ENCODE measurements around the gene GLMN. TPM values are rescaled to one million over a fixed set of nuclear protein-coding genes. Genes with fewer than 3 reads are reported as not detected.

The GLMN gene
- total and polyA plus RNA-seq, 2 of the 13 experiments (the other 11 are each of a cell fraction or from before 2014, with no cell fraction given) = 5.9 to 18.4 TPM

GRCh38 chr1:92298573-92299476 lies at the start of gene GLMN, which contains the start of gene RPAP2 (continued):
- no peak for TF ChIP-seq ZNF3 (CRISPR knock-in tag; IDR thresholded peaks at IDR 0.05)
- peak; percentile 90 for TF ChIP-seq ZNF776 (CRISPR knock-in tag; IDR thresholded peaks at IDR 0.05)
- TF ChIP-seq SRY (CRISPR knock-in tag; IDR thresholded peaks at IDR 0.05) = no peak; the same call in 1 of the 2 replicates
- TF ChIP-seq ZBTB25 (CRISPR knock-in tag; IDR thresholded peaks at IDR 0.05) = no peak
- TF ChIP-seq CSRNP1 (CRISPR knock-in tag; IDR thresholded peaks at IDR 0.05) = peak; percentile 31; the same call in 1 of the 2 replicates
- TF ChIP-seq ZNF230 (CRISPR knock-in tag; IDR thresholded peaks at IDR 0.05) = peak; percentile 35; the same call in 1 of the 2 replicates
- no peak for TF ChIP-seq NFIC (IDR thresholded peaks at IDR 0.05; ENCODE audit: low read length)
- TF ChIP-seq ZNF570 (CRISPR knock-in tag; IDR thresholded peaks at IDR 0.05; ENCODE audit: borderline replicate concordance) = no peak
- TF ChIP-seq DDIT3 (CRISPR knock-in tag; IDR thresholded peaks at IDR 0.05) = no peak
- no peak for TF ChIP-seq ZNF138 (CRISPR knock-in tag; IDR thresholded peaks at IDR 0.05; ENCODE audit: low read depth)
- TF ChIP-seq PRDM15 (CRISPR knock-in tag; IDR thresholded peaks at IDR 0.05) = no peak
- no peak for TF ChIP-seq SIX4 (CRISPR knock-in tag; IDR thresholded peaks at IDR 0.05)
- TF ChIP-seq KAT2B (IDR thresholded peaks at IDR 0.05; ENCODE audit: borderline replicate concordance, low read depth, low read length) = no peak
- TF ChIP-seq KDM5A (IDR thresholded peaks at IDR 0.05; ENCODE audit: borderline replicate concordance, low read length) = peak; percentile 50; the same call in 1 of the 2 replicates
- no peak for TF ChIP-seq MEF2D (CRISPR knock-in tag; IDR thresholded peaks at IDR 0.05)
